GM23338 (cell line): ENCODE results near the gene IGSF22. TPM values are rescaled to one million over a fixed set of nuclear protein-coding genes. Genes with fewer than 3 reads are reported as not detected.

Experiments
- ATAC-seq: fragments of 200-7000 bp; cut with Tn5 transposase; 3 replicates; pipeline ENCODE4 v1.9.1; 2020
- DNase-seq: peaks from one replicate; pipeline ENCODE4 v3.0.0-alpha.2; 2015; ENCODE audit warnings: low spot score
- H2AFZ ChIP-seq: fragments of 200-600 bp; sonication (generic); 2 replicates; pipeline ENCODE4 v1.8.0; 2016; ENCODE audit warnings: antibody characterized with exemption, mild to moderate bottlenecking, moderate library complexity
- H3F3A ChIP-seq: fragments of 200-600 bp; sonication (generic); replicated peaks from 2 replicates; pipeline ENCODE4 v1.8.0; 2017; ENCODE audit warnings: antibody characterized with exemption, mixed run types, low read depth
- H3K27ac ChIP-seq: fragments of 200-600 bp; sonication (generic); 2 replicates; pipeline ENCODE4 v1.6.1; 2016; ENCODE audit warnings: low read depth
- H3K27me3 ChIP-seq: fragments of 200-600 bp; sonication (generic); 2 replicates; pipeline ENCODE4 v1.8.0; 2016; ENCODE audit warnings: mild to moderate bottlenecking, mixed run types, moderate library complexity; ENCODE audit not compliant: insufficient read depth
- H3K36me3 ChIP-seq: fragments of 200-600 bp; sonication (generic); 2 replicates; pipeline ENCODE4 v1.8.0; 2016; ENCODE audit warnings: mild to moderate bottlenecking; ENCODE audit not compliant: insufficient read depth
- H3K4me1 ChIP-seq: fragments of 200-600 bp; sonication (generic); 2 replicates; pipeline ENCODE4 v1.8.0; 2016; ENCODE audit warnings: mild to moderate bottlenecking, moderate library complexity; ENCODE audit not compliant: insufficient read depth
- H3K4me2 ChIP-seq: fragments of 200-600 bp; sonication (generic); 2 replicates; pipeline ENCODE4 v1.7.1; 2017; ENCODE audit warnings: mixed run types
- H3K4me3 ChIP-seq: fragments of 200-600 bp; sonication (generic); 2 replicates; pipeline ENCODE4 v1.6.1; 2016; ENCODE audit warnings: mixed run types
- H3K79me2 ChIP-seq: fragments of 200-600 bp; sonication (generic); replicated peaks from 2 replicates; pipeline ENCODE4 v1.8.0; 2017; ENCODE audit warnings: mild to moderate bottlenecking; ENCODE audit not compliant: insufficient read depth
- H3K9me2 ChIP-seq: fragments of 200-600 bp; sonication (generic); 2 replicates; pipeline ENCODE4 v1.8.0; 2017; ENCODE audit not compliant: insufficient read depth
- H4K20me1 ChIP-seq: fragments of 200-600 bp; sonication (generic); replicated peaks from 2 replicates; pipeline ENCODE4 v1.8.0; 2017; ENCODE audit warnings: mild to moderate bottlenecking; ENCODE audit not compliant: insufficient read depth
- H3K27ac Mint-ChIP-seq: 2 replicates; pipeline ENCODE4 v1.8.0; 2020; ENCODE audit warnings: inconsistent platforms, mild to moderate bottlenecking, moderate library complexity, mixed read lengths
- H3K27me3 Mint-ChIP-seq: 3 replicates; pipeline ENCODE4 v1.8.0; 2022; ENCODE audit warnings: low read depth, mild to moderate bottlenecking, moderate library complexity, mixed read lengths, inconsistent platforms; ENCODE audit not compliant: insufficient read depth, poor library complexity
- H3K36me3 Mint-ChIP-seq: 3 replicates; pipeline ENCODE4 v1.8.0; 2021; ENCODE audit warnings: low read depth, mild to moderate bottlenecking, inconsistent platforms, moderate library complexity, mixed read lengths
- H3K4me1 Mint-ChIP-seq: 3 replicates; pipeline ENCODE4 v1.8.0; 2020; ENCODE audit warnings: mild to moderate bottlenecking, inconsistent platforms, mixed read lengths
- H3K4me3 Mint-ChIP-seq: 3 replicates; pipeline ENCODE4 v1.8.0; 2021; ENCODE audit warnings: moderate library complexity, mild to moderate bottlenecking, inconsistent platforms, mixed read lengths
- H3K9me3 Mint-ChIP-seq: 3 replicates; pipeline ENCODE4 v1.8.0; 2020; ENCODE audit warnings: moderate library complexity, mild to moderate bottlenecking, inconsistent platforms, mixed read lengths
- CTCF ChIP-seq, 2 experiments: fragments of 200-600 bp in 1 of 2; sonication (generic) in 1 of 2; conservative IDR thresholded peaks; 2 replicates each; pipeline versions ENCODE4 v1.5.1 to v1.6.1; 2016 to 2017; ENCODE audit warnings: antibody characterized with exemption in 2 of 2, low read depth in 2 of 2, mild to moderate bottlenecking in 2 of 2, moderate library complexity in 1 of 2
- ETS1 ChIP-seq: IDR thresholded peaks from 2 replicates; pipeline ENCODE4 v1.6.1; 2016; ENCODE audit warnings: antibody characterized with exemption
- EZH2phosphoT487 ChIP-seq: fragments of 200-600 bp; sonication (generic); IDR thresholded peaks from one replicate; pipeline ENCODE4 v1.8.1; 2018; ENCODE audit warnings: antibody characterized with exemption; ENCODE audit not compliant: unreplicated experiment
- REST ChIP-seq: IDR thresholded peaks from one replicate; pipeline ENCODE4 v1.6.1; 2018; ENCODE audit warnings: antibody characterized with exemption; ENCODE audit not compliant: unreplicated experiment
- STAT1 ChIP-seq: IDR thresholded peaks from one replicate; pipeline ENCODE4 v1.6.1; 2016; ENCODE audit warnings: antibody characterized with exemption; ENCODE audit not compliant: unreplicated experiment
- ZNF462 ChIP-seq: fragments of 250-450 bp; sonication (Bioruptor Pico); IDR thresholded peaks from 2 replicates; pipeline ENCODE4 v1.5.0; 2020; ENCODE audit warnings: mild to moderate bottlenecking, moderate library complexity
- polyA plus RNA-seq: library from polyadenylated mRNA; unstranded; fragments of >200 nt; fragmentation: Nextera tagmentation; extraction: Ambion mirVana; gene quantifications from 2 replicates; pipeline ENCODE4 v1.2.1, GENCODE V29; 2016
- total RNA-seq: library from RNA; depleted of rRNA; stranded (reverse); fragments of >200 nt; shearing (Covaris generic); gene quantifications from 2 replicates; pipeline ENCODE4 v1.2.3, GENCODE V29; 2014

Gene IGSF22
- total and polyA plus RNA-seq, 2 experiments from 2014 or later, result 0.37 TPM; not detected in 1

GRCh38 chr11:18741783-18742182 is 15.8 kb upstream of the IGSF22 start:
- H3K27ac ChIP-seq, result no peak overlapping the region
- H4K20me1 ChIP-seq, result no peaks in the 10 kb centered on the region; the same call in 1 of the 2 replicates
- H3K79me2 ChIP-seq, result no peaks in the 10 kb centered on the region
- no peak for DNase-seq
- H3K4me1 Mint-ChIP-seq, result peaks cover 5% of the 10 kb centered on the region
- H3K36me3 ChIP-seq, result no peaks in the 10 kb centered on the region
- H3F3A ChIP-seq, result no peaks in the 10 kb centered on the region
- H3K36me3 Mint-ChIP-seq, result no peaks in the 10 kb centered on the region; the same call in 2 of the 3 replicates
- peaks cover 4% of the 10 kb centered on the region for H3K27me3 Mint-ChIP-seq
- no peaks in the 10 kb centered on the region for H3K9me2 ChIP-seq
- peak in 1 of 2 experiments; percentile 20; a peak in 2 of 4 replicates for TF ChIP-seq CTCF (conservative IDR thresholded peaks at IDR 0.05; ENCODE audit: low read depth in 2 of 2)
- no peak for TF ChIP-seq ETS1
- TF ChIP-seq REST, result no peak
- no peak for TF ChIP-seq STAT1
- TF ChIP-seq ZNF462 (CRISPR knock-in tag), result no peak
- no peak for TF ChIP-seq EZH2phosphoT487
- no peaks in the 10 kb centered on the region for H3K27me3 ChIP-seq
- no peak overlapping the region for H2AFZ ChIP-seq
- no peaks in the 10 kb centered on the region for H3K9me3 Mint-ChIP-seq
- no peak overlapping the region for H3K4me3 ChIP-seq
- H3K4me2 ChIP-seq, result no peak overlapping the region
- no peak for ATAC-seq
- no peaks in the 10 kb centered on the region for H3K4me1 ChIP-seq
- no peak overlapping the region for H3K27ac Mint-ChIP-seq
- H3K4me3 Mint-ChIP-seq, result no peak overlapping the region
